Esophagus squamous epithelium (tissue), 4 donors: ENCODE results near the gene ZNF555.

Source experiments
- POLR2A ChIP-seq, 4 donors: fragments of 450-650 bp; IDR thresholded peaks; one replicate each; pipeline ENCODE4 v1.6.1; 2017; ENCODE audit warnings: antibody characterized with exemption in 4 of 4, mild to moderate bottlenecking in 4 of 4, moderate library complexity in 3 of 4
- TF ChIP-seq, protein P1 (sequence below), 6 experiments: fragments of 450-650 bp in 4 of 6; fragments of 200-600 bp in 2 of 6; sonication (generic) in 2 of 6; IDR thresholded peaks; one replicate each; pipeline ENCODE4 v1.5.1; 2016 to 2019; ENCODE audit warnings: antibody characterized with exemption in 6 of 6, mild to moderate bottlenecking in 4 of 6, moderate library complexity in 4 of 6

- peak in 2 of 4 donors; percentile 68 to 76 for TF ChIP-seq POLR2A (IDR thresholded peaks at IDR 0.05)
- TF ChIP-seq, protein P1, sequence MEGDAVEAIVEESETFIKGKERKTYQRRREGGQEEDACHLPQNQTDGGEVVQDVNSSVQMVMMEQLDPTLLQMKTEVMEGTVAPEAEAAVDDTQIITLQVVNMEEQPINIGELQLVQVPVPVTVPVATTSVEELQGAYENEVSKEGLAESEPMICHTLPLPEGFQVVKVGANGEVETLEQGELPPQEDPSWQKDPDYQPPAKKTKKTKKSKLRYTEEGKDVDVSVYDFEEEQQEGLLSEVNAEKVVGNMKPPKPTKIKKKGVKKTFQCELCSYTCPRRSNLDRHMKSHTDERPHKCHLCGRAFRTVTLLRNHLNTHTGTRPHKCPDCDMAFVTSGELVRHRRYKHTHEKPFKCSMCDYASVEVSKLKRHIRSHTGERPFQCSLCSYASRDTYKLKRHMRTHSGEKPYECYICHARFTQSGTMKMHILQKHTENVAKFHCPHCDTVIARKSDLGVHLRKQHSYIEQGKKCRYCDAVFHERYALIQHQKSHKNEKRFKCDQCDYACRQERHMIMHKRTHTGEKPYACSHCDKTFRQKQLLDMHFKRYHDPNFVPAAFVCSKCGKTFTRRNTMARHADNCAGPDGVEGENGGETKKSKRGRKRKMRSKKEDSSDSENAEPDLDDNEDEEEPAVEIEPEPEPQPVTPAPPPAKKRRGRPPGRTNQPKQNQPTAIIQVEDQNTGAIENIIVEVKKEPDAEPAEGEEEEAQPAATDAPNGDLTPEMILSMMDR (IDR thresholded peaks at IDR 0.05) = no peak
Observed at GRCh38 chr19:2900296-2901252, 59.3 kb downstream of the ZNF555 start, which contains the start of gene ZNF57.
